Upper lobe of left lung (tissue), 6 donors: ENCODE results near the gene ZNF552. TPM values are rescaled to one million over a fixed set of nuclear protein-coding genes. Genes with fewer than 3 reads are reported as not detected.
A peak's percentile ranks its signal among the peaks of the same experiment; 100 is the strongest.
"Not testable (repeated sequence)": the region's sequence is repeated elsewhere in the genome, so short reads cannot be mapped to it uniquely, and the experiment has no call there.

Experiments
- ATAC-seq, 2 donors: fragments of 200-7000 bp; cut with Tn5 transposase; one replicate each; pipeline ENCODE4 v1.9.1; 2022; ENCODE audit warnings: mild to moderate bottlenecking in 2 of 2, moderate library complexity in 2 of 2; ENCODE audit not compliant: low FRiP score in 2 of 2
- DNase-seq, 2 donors: peaks; one replicate each; pipeline ENCODE4 v3.0.0-alpha.2; 2019 to 2020
- H3K27ac ChIP-seq, 4 donors: fragments of 200-600 bp; sonication (generic); one replicate each; pipeline ENCODE4 v1.5.1; 2016 to 2019
- H3K27me3 ChIP-seq, 4 donors: fragments of 200-600 bp; sonication (generic); one replicate each; pipeline ENCODE4 v1.5.1; 2017 to 2019
- H3K36me3 ChIP-seq, 4 donors: fragments of 200-600 bp; sonication (generic); one replicate each; pipeline ENCODE4 v1.5.1; 2016 to 2019
- H3K4me1 ChIP-seq, 4 donors: fragments of 200-600 bp; sonication (generic); one replicate each; pipeline ENCODE4 v1.5.1; 2018 to 2019
- H3K4me3 ChIP-seq, 4 donors: fragments of 200-600 bp; sonication (generic); one replicate each; pipeline ENCODE4 v1.5.1; 2017 to 2019; ENCODE audit warnings: mild to moderate bottlenecking in 2 of 4, moderate library complexity in 1 of 4
- H3K9me3 ChIP-seq, 4 donors: fragments of 200-600 bp; sonication (generic); one replicate each; pipeline ENCODE4 v1.5.1; 2018 to 2019
- CTCF ChIP-seq, 6 experiments: fragments of 450-650 bp in 4 of 6; fragments of 200-600 bp in 2 of 6; sonication (generic) in 2 of 6; IDR thresholded peaks; one replicate each; pipeline ENCODE4 v1.5.1; 2016 to 2019; ENCODE audit warnings: antibody characterized with exemption in 6 of 6
- EP300 ChIP-seq, 4 donors: sonication (generic); formaldehyde crosslinking; IDR thresholded peaks; one replicate each; pipeline ENCODE4 v1.5.1; 2017; ENCODE audit warnings: antibody characterized with exemption in 4 of 4, control low read depth in 2 of 4
- POLR2A ChIP-seq, 4 donors: fragments of 450-650 bp; IDR thresholded peaks; one replicate each; pipeline ENCODE4 v1.5.1; 2016 to 2017; ENCODE audit warnings: antibody characterized with exemption in 4 of 4, mild to moderate bottlenecking in 2 of 4
- POLR2AphosphoS5 ChIP-seq, 2 donors: sonication (generic); formaldehyde crosslinking; IDR thresholded peaks; one replicate each; pipeline ENCODE4 v1.5.1; 2017; ENCODE audit warnings: antibody characterized with exemption in 2 of 2
- WGBS, 2 donors: methylation state at CpG; one replicate each; pipeline ENCODE4 v1.1.5; 2017 to 2018; 5-methylcytosine and 5-hydroxymethylcytosine counted together
- total RNA-seq, 6 donors: library from RNA; depleted of rRNA in 4 of 6; stranded (reverse); fragments of >200 nt in 4 of 6; gene quantifications; one replicate each; pipeline versions ENCODE4 v1.1.0 to v1.2.1, GENCODE V29; 2016 to 2021
- donor health status: DM: no; HTN: no; CAD: no; lungs with moderate emphysema.
- donor health status: DM: no; HTN: yes; CAD: no; lungs with severe emphysema.

The ZNF552 gene
- total RNA-seq, 6 donors from 2014 or later: 12.1 to 68.1 (median 21.0) TPM

GRCh38 chr19:57810410-57811295 lies 4.1 kb downstream of the ZNF552 start:
- not testable (repeated sequence) for H3K9me3 ChIP-seq, H3K4me3 ChIP-seq, ATAC-seq, H3K27me3 ChIP-seq
- peaks cover 20 to 38% (median 27%) of the 10 kb centered on the region in 4 donors for H3K4me1 ChIP-seq
- peak in 1 of 4 donors; percentile 7 for TF ChIP-seq EP300 (IDR thresholded peaks at IDR 0.05)
- H3K27ac ChIP-seq: peak overlapping the region in 1 of 4 donors; percentile 34
- WGBS, 2 donors: 70 to 71% methylated on average over 17 of the region's 17 CpGs
- peak in 1 of 2 donors; percentile 45 for DNase-seq
- H3K36me3 ChIP-seq: peaks cover 7 to 58% (median 21%) of the 10 kb centered on the region in 4 donors

DNA sequence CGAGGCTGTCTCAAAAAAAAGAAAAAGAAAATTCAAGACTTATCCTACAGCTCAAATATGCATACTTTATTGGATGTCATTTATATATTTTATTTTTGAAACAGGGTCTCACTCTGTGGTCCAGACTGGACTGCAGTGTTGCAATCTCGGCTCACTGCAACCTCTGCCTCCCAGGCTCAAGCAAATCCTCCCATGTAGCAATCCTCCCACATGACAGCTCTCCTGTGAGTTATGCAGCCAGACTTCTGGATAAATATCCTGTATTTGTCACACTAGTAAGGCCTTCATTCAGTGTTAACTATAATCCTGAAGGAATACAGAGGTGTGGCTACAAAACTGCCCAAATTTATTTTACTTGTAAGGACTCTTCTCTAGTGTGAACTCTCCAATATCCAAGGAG lies 7.2 kb downstream of the ZNF552 start:
- Histone ChIP-seq H3K36me3 (peaks cover 7 to 54% (median 21%) of the 10 kb centered on the region in 4 donors), H3K27ac (no peak overlapping the region), H3K4me3 (no peak overlapping the region), H3K9me3 (no peaks in the 10 kb centered on the region), H3K27me3 (no peaks in the 10 kb centered on the region), H3K4me1 (peaks cover 17 to 40% (median 28%) of the 10 kb centered on the region in 4 donors)
- DNase-seq: no peak
- TF ChIP-seq EP300 (IDR thresholded peaks at IDR 0.05) (no peak), CTCF (IDR thresholded peaks at IDR 0.05) (no peak), POLR2A (IDR thresholded peaks at IDR 0.05) (no peak), POLR2AphosphoS5 (IDR thresholded peaks at IDR 0.05) (no peak)
- WGBS, 2 donors: 92 to 95% methylated on average over 2 of the region's 2 CpGs
- no peak for ATAC-seq

GRCh38 chr19:57803594-57804325 lies 11.0 kb downstream of the ZNF552 start:
- DNase-seq: no peak
- H3K27ac ChIP-seq: peak overlapping the region; percentile 56 to 87 (median 76)
- ATAC-seq: peak; percentile 34 to 75

GRCh38 chr19:57803265-57803593 lies 11.5 kb downstream of the ZNF552 start:
- H3K4me1 ChIP-seq: peaks cover 8 to 40% (median 19%) of the 10 kb centered on the region in 4 donors
- H3K36me3 ChIP-seq: peaks cover 3 to 20% (median 6%) of the 10 kb centered on the region in 4 donors
- H3K4me3 ChIP-seq: peak overlapping the region; percentile 27 to 51 (median 48)
- H3K27ac ChIP-seq: peak overlapping the region; percentile 56 to 87 (median 76)
- TF ChIP-seq CTCF (IDR thresholded peaks at IDR 0.05): no peak
- no peak for TF ChIP-seq POLR2A (IDR thresholded peaks at IDR 0.05)
- TF ChIP-seq POLR2AphosphoS5 (IDR thresholded peaks at IDR 0.05): no peak
- TF ChIP-seq EP300 (IDR thresholded peaks at IDR 0.05): no peak
- ATAC-seq (no peak), DNase-seq (no peak)
- 9 to 15% methylated on average over 6 of the region's 6 CpGs for WGBS, 2 donors
- H3K27me3 ChIP-seq: no peaks in the 10 kb centered on the region
- H3K9me3 ChIP-seq: no peaks in the 10 kb centered on the region

More at GRCh38 chr19:57803594-57804325, 11.0 kb downstream of the ZNF552 start:
- no peaks in the 10 kb centered on the region for H3K9me3 ChIP-seq
- WGBS, 2 donors: 2 to 8% methylated on average over 19 of the region's 19 CpGs
- H3K4me3 ChIP-seq: peak overlapping the region; percentile 27 to 51 (median 48)
- H3K27me3 ChIP-seq: no peaks in the 10 kb centered on the region
- peaks cover 8 to 40% (median 16%) of the 10 kb centered on the region in 4 donors for H3K4me1 ChIP-seq
- TF ChIP-seq EP300 (IDR thresholded peaks at IDR 0.05) (no peak), POLR2A (IDR thresholded peaks at IDR 0.05) (no peak), POLR2AphosphoS5 (IDR thresholded peaks at IDR 0.05) (no peak), CTCF (IDR thresholded peaks at IDR 0.05) (no peak)
- peaks cover 7 to 24% (median 9%) of the 10 kb centered on the region in 4 donors for H3K36me3 ChIP-seq

- no peak for DNase-seq
- peaks cover 8 to 42% (median 19%) of the 10 kb centered on the region in 4 donors for H3K4me1 ChIP-seq
- ATAC-seq: no peak
- 85 to 96% methylated on average over 4 of the region's 4 CpGs for WGBS, 2 donors
- H3K27me3 ChIP-seq: no peaks in the 10 kb centered on the region
- H3K36me3 ChIP-seq: peaks cover 0 to 11% (median 0%) of the 10 kb centered on the region in 4 donors
- TF ChIP-seq POLR2AphosphoS5 (IDR thresholded peaks at IDR 0.05) (no peak), POLR2A (IDR thresholded peaks at IDR 0.05) (no peak), CTCF (IDR thresholded peaks at IDR 0.05) (no peak), EP300 (IDR thresholded peaks at IDR 0.05) (no peak)
- H3K4me3 ChIP-seq: no peak overlapping the region
- no peaks in the 10 kb centered on the region for H3K9me3 ChIP-seq
- H3K27ac ChIP-seq: no peak overlapping the region
Measured at GRCh38 chr19:57802269-57802668, 12.4 kb downstream of the ZNF552 start.
